SKM-1 treated with dmso at 0.1 percent for 144 hours (cell line): ENCODE results near the gene COL21A1.

Source experiments
- DNase-seq: peaks from one replicate; lab custom pipeline; 2025; ENCODE audit not compliant: unreplicated experiment; lab: John Stamatoyannopoulos, UW

Gene COL21A1

DNA sequence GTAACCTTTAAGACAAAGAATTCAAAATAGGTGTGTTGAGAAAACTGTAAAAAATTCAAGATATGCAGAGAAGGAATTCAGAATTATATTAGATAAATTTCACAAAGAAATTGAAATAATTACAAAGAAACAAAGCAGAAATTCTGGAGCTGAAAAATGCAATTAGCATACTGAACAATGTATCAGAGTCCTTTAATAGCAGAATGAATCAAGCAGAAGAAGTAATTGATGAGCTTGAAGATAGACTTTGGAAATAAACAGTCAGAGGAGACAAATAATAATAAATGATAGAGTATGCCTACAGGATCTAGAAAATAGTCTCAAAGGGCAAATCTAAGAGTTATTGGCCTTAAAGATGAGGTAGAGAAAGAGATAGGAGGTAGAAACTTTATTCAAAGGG is 131.7 kb downstream of the COL21A1 start:
- no peak for DNase-seq

- DNase-seq: no peak
Observed at GRCh38 chr6:56109149-56109548, 138.2 kb downstream of the COL21A1 start.

DNA sequence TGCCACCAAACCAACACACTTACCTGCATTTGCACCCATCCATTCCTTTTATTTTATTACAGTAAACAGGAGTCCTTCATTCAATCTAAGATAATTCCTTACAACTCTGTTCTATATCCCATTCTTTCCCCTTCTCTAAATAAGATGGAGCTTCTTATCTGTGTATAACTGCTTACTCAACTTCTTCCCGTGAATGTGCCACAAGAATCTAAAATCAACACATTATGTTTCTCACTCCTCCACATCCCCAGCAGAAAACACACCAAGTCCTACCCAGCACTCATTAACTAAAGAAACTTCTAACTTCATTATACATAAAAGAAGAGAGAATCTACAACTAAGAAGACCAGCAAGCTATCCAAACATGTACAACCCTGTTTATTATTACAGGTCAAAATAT is 141.1 kb downstream of the COL21A1 start:
- no peak for DNase-seq

DNA sequence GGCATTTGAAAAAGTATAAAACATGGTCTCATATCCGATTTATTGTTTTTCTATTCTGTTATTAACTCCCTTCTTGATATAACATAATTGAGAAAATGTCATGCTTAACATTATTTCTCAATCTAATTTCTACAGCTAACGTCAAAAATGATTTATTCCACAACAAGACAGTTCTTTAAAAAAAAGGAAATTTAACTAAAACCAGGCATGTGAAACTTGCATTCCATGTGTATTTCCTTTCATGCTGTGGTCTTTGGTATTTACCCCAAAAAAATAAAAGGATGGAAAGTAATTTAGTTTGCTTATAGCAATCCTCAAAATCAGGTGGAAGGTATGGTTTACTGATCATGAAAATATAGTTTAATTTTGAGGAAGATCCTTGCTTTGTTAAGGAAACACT is 142.8 kb downstream of the COL21A1 start:
- no peak for DNase-seq

DNA sequence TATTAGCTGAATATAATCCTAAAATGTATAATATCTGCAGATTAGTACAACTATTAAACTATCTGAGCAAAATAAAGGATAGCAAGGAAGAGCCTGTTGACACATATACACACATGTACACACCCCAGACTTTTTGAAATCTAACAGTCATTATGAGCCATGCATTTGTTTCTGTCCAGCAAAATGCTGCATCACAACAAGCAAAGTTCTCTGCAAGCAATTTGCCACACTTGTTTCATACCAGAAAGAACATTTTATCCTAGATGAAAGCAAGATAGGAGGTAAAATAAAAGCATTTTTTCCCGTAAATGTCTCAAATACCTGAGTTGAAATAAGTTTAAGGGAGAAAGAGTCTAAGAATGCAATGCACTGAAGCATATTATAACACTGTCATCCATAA is 145.2 kb downstream of the COL21A1 start:
- DNase-seq: no peak

DNA sequence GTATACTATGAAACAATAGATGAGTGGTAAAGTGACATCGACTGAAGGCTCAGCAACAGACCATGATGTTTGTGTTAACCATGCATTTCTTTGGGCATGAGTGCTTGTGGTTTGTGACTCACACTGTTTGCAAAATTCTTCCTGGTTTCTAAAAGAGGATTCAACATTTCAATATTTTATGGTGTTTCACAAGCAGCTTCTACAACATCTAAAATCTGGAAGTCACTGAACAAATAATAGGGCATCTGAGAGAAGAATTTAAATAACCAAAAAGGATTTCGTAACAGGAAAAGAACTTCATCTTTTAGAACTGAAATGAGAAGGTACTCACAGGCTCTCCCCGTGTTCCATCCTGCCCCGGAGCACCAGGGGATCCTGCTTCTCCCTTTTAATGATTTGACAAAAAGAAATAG is 146.2 kb downstream of the COL21A1 start:
- peak; percentile 98 for DNase-seq

DNA sequence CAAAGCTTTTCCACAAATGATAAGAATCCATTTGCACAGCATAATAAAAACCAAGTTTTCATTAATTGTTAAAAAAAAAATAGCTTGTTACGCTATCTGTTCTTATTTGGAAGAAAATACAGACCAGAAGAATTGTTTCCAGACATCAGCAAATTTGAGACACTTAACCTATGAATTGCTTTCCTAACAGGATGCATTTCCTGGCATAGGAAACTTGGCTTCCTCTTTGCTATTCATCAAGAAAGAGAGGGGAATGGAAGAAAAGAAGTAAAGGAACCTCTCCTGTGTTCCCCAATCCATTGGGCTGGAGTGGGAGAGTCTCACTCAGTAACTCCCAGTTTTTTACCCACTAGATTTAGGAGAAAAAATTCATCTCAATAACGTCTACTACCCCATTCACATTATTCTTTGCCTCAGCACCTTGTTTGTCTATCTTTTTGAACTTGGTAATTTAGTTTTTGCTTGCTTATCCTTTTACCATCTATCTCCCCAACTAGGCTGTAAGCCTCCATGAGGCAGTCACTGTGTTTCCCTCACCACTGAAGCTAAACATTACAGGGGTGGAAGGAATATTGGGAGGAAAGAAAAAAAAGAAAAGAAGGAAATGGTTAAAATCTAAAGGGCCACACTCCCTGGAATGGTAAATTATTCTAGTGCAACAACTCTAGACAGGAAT is 150.3 kb downstream of the COL21A1 start:
- DNase-seq: no peak

- no peak for DNase-seq
Observed at GRCh38 chr6:56096541-56096940, 150.8 kb downstream of the COL21A1 start.

DNA sequence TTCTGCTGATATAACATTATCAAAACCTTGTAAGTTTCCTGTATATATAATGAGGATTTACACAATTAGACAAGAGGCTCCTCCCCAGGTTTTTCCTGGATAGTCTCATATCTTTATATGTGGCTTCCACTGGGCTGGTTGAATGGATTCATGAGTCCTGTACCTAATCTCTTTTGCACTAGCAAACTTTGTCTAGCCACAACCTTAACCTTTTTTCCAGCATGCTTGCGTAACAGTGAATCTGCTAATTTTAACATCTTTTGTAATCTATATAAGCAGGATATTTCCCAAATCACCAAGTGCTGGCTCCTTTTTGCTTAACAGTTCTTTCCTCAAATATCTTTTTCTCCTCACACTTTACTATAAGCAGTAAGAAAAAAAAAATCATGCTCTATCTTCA is 153.6 kb downstream of the COL21A1 start:
- peak; percentile 43 for DNase-seq

DNA sequence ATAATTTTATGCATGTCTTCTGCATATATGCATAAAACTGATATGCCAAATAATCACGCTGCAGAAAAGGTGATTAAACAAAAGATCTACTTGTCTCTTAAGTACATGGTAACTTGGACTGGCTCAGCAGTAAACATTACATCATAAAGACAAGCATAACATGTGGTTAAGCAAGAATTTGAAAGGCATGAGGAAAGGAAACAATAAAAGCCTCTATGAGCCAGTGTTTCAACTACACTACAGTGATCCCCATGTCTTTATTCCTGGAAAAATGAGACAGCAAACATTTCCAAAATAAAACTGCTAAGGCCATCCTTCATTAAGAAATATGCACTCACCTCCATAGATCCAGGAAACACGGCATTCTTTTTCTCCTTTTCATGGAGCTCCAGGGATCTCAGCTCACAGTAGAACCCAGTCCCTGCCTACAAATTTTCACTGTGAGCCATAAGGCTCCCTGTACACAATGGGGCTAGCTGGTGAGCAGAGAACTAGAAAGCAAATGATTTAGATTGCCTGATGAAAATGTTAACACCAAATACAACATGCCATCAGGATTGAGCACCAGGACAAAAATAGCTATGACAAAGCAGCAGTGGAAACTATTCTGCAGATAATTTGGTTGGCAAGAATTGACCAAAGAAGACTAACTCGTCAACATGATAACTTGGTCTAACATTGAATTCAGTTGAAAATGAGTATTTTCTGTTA is 156.1 kb downstream of the COL21A1 start:
- DNase-seq: peak; percentile 55

DNA sequence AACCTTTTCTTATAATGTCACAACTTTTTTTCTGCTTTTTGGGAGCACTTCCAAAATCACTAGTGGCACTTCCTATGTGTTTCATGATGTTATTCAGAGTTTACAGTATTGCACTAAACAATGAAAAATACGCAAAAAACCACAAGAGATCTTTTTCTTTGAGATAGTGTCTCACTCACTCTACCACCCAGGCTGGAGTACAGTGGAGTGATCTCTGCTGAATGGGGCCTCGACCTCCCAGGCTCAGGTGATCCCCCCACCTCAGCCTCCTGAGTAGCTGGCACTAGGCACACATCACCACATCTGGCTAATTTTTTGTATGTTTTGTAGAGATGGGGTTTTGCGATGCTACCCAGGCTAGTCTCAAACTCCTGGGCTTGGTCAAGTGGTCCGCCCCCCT is 158.7 kb downstream of the COL21A1 start:
- no peak for DNase-seq

DNA sequence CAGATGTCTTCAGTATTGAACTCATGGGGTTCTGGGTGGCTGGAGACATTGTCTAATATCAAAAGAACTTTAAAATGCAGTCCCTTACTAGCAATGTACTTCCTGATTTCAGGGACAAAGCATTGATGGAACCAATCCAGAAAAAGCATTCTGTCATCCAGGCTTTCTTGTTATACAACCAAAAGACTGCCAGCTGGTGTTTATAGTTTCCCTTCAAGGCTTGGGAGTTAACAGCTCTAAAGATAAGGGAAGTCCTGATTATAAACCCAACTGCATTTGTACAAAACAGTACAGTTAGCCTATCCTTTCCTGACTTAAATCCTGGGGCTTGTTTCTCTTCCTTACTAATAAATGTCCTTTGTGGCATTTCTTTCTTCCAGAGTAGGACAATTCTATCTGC is 160.0 kb downstream of the COL21A1 start:
- DNase-seq: no peak

GRCh38 chr6:56079751-56080540 is 167.4 kb downstream of the COL21A1 start:
- no peak for DNase-seq

GRCh38 chr6:56076033-56076432 is 171.3 kb downstream of the COL21A1 start:
- no peak for DNase-seq

DNA sequence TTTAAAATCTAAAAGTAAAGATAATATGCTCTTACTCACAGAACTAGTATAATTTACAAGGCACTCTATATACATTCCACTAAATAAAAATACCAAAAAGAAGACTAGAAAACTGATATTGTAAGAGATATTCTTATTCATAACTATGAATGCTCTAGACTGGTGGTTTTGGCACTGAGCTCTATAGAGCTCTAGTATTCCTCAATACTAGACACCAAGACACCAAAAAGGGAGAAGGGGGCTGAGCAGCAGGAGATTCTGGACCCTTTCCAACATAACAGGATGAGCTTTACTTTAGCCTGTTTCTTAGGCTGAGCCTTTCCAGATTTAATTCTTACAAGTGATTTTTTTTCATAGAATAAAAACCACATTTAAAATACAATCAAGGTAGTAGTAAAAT is 173.6 kb downstream of the COL21A1 start:
- DNase-seq: no peak

- no peak for DNase-seq
Observed at GRCh38 chr6:56073315-56073714, 174.1 kb downstream of the COL21A1 start.

GRCh38 chr6:56072856-56073255 is 174.5 kb downstream of the COL21A1 start:
- no peak for DNase-seq

DNA sequence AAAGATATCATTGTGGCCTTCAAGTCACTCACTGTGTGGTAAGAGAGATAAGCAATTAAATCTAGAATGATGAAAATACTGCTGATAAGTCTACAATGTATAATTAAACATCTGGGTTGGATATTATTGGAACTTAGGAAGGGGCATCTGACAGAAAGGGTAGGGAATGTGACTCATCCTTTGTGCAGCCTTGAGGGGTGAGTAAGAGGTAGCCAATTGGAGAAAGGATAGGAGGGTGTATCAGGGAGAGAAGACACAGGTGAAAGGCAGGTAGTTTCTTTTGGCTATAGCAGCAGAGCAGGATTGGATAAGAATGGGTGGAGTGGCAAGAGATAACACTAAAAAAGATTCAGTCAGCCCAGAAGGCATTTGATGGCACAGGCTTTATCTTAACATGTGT is 182.0 kb downstream of the COL21A1 start:
- DNase-seq: no peak

DNA sequence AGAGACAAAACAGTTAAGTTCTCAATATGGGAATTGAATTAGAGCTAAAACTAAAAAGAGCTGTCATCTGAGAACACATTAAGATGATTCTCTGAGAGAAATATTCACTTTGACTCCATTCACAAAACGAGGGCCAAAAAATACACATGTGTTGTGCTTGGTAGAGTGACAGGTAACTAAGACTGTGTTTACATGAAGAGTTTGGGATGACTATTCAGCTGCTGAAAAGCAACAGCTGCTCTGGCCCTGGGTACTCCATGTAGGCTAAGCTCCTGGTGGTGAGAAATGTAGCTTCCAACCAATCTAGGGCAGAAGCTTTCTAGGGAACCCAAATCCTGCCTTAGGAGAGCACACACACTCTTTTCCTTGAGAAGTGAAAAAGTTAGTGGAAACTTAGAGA is 184.5 kb downstream of the COL21A1 start:
- DNase-seq: no peak

- DNase-seq: no peak
Observed at GRCh38 chr6:56058636-56059035, 188.7 kb downstream of the COL21A1 start.

DNA sequence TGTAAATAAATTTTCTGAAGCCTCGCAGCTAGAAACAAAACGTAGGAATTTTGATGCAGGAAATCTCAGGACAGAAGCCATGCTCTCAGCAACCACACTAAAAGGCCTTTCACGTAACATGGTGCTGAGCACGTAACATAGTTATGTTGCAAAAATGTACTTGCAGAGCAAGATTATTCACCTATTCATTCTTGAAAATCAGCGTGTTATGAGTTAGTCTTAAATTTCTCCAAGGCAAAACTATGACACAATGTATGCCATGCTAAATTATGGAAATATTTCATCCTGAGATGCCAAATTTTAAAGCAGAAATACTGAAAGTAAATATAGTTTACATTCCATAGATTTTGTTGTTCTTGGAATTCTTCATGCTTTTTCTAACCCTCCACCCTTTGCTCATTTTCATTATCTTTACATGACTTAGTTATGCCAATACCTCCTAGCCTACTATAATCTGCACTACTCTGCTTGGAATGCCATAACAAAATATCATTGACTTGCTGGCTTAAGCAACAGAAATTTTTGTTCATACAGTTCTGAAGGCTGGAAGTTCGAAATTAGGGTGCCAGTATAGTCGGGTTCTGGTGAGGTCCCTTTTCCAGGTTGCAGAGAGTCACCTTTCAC is 192.2 kb downstream of the COL21A1 start:
- no peak for DNase-seq

- DNase-seq: no peak
Observed at GRCh38 chr6:56051202-56051598, 196.2 kb downstream of the COL21A1 start.
